Uterus (tissue), 2 donors: ENCODE results near the gene CCR7.

Experiments
- CTCF ChIP-seq, 4 experiments: fragments of 200-600 bp in 2 of 4; fragments of 450-650 bp in 2 of 4; sonication (generic) in 2 of 4; IDR thresholded peaks; one replicate each; pipeline ENCODE4 v1.5.1; 2016 to 2019; ENCODE audit warnings: antibody characterized with exemption in 4 of 4, mild to moderate bottlenecking in 2 of 4, moderate library complexity in 1 of 4
- POLR2A ChIP-seq, 2 donors: fragments of 450-650 bp; IDR thresholded peaks; one replicate each; pipeline ENCODE4 v1.6.1; 2016; ENCODE audit warnings: antibody characterized with exemption in 2 of 2, mild to moderate bottlenecking in 1 of 2, moderate library complexity in 1 of 2

GRCh38 chr17:40542558-40543411 lies 22.5 kb downstream of the CCR7 start:
- TF ChIP-seq CTCF (IDR thresholded peaks at IDR 0.05) (no peak), POLR2A (IDR thresholded peaks at IDR 0.05) (peak in 1 of 2 donors; percentile 9)
